HFFc6 (cell line): Measurements from ENCODE around the gene MCTP2. TPM values are rescaled to one million over a fixed set of nuclear protein-coding genes. Genes with fewer than 3 reads are reported as not detected.

Source experiments
- DNase-seq: peaks from one replicate; pipeline ENCODE4 v3.0.0-alpha.2; 2018
- H3K27ac Mint-ChIP-seq: 2 replicates; pipeline ENCODE4 v1.8.0; 2020; ENCODE audit warnings: mild to moderate bottlenecking, mixed read lengths
- H3K27me3 Mint-ChIP-seq: 2 replicates; pipeline ENCODE4 v1.8.0; 2021; ENCODE audit warnings: mild to moderate bottlenecking, moderate library complexity, mixed read lengths; ENCODE audit not compliant: insufficient read depth
- H3K36me3 Mint-ChIP-seq: 2 replicates; pipeline ENCODE4 v1.8.0; 2021; ENCODE audit warnings: low read depth, mixed read lengths
- H3K4me1 Mint-ChIP-seq: 2 replicates; pipeline ENCODE4 v1.8.0; 2020; ENCODE audit warnings: low read depth, mixed read lengths
- H3K4me3 Mint-ChIP-seq: 2 replicates; pipeline ENCODE4 v1.8.0; 2020; ENCODE audit warnings: mild to moderate bottlenecking, moderate library complexity, mixed read lengths
- H3K9me3 Mint-ChIP-seq: 2 replicates; pipeline ENCODE4 v1.8.0; 2020; ENCODE audit warnings: mild to moderate bottlenecking, mixed read lengths
- CTCF ChIP-seq: fragments of 200-600 bp; sonication (generic); IDR thresholded peaks from 2 replicates; pipeline ENCODE4 v1.5.0; 2021; ENCODE audit warnings: antibody characterized with exemption, mild to moderate bottlenecking
- total RNA-seq, 6 experiments: library from RNA; stranded (reverse); fragmentation: NEBNext Ultra II Directional; extraction: Animal tissue kit (Norgen Biotek cat#: 25700); gene quantifications; 2 replicates in 1 of 6; 3 replicates in 5 of 6; pipeline ENCODE4 v1.2.3, GENCODE V29; 2021

MCTP2 gene
- total RNA-seq, 6 experiments from 2014 or later, result 0.63 to 4.4 (median 1.0) TPM

GRCh38 chr15:94370206-94370935, 139.0 kb downstream of the MCTP2 start:
- Mint-ChIP-seq H3K4me1 (no peaks in the 10 kb centered on the region), H3K27ac (no peak overlapping the region), H3K27me3 (no peaks in the 10 kb centered on the region), H3K4me3 (no peak overlapping the region), H3K36me3 (no peaks in the 10 kb centered on the region), H3K9me3 (peaks cover 9% of the 10 kb centered on the region; the same call in 1 of the 2 replicates)
- DNase-seq, result no peak
- no peak for TF ChIP-seq CTCF

GRCh38 chr15:94370936-94371285, 139.6 kb downstream of the MCTP2 start:
- H3K4me1 Mint-ChIP-seq, result no peaks in the 10 kb centered on the region
- no peaks in the 10 kb centered on the region for H3K27me3 Mint-ChIP-seq
- H3K9me3 Mint-ChIP-seq, result peaks cover 9% of the 10 kb centered on the region; the same call in 1 of the 2 replicates
- H3K27ac Mint-ChIP-seq, result no peak overlapping the region
- H3K36me3 Mint-ChIP-seq, result no peaks in the 10 kb centered on the region
- TF ChIP-seq CTCF, result no peak
- DNase-seq, result no peak
- H3K4me3 Mint-ChIP-seq, result no peak overlapping the region

GRCh38 chr15:94372821-94373220, 141.5 kb downstream of the MCTP2 start:
- Mint-ChIP-seq H3K4me1 (no peaks in the 10 kb centered on the region), H3K4me3 (no peak overlapping the region), H3K9me3 (peaks cover 12% of the 10 kb centered on the region; the same call in 1 of the 2 replicates), H3K27me3 (no peaks in the 10 kb centered on the region), H3K27ac (no peak overlapping the region), H3K36me3 (no peaks in the 10 kb centered on the region)
- TF ChIP-seq CTCF, result no peak
- DNase-seq, result no peak

GRCh38 chr15:94375997-94376396, 144.6 kb downstream of the MCTP2 start:
- Mint-ChIP-seq H3K36me3 (no peaks in the 10 kb centered on the region), H3K27me3 (no peaks in the 10 kb centered on the region), H3K4me1 (no peaks in the 10 kb centered on the region), H3K9me3 (peaks cover 12% of the 10 kb centered on the region; the same call in 1 of the 2 replicates), H3K4me3 (no peak overlapping the region), H3K27ac (no peak overlapping the region)
- DNase-seq, result no peak
- TF ChIP-seq CTCF, result no peak

GRCh38 chr15:94379986-94380385, 148.6 kb downstream of the MCTP2 start:
- Mint-ChIP-seq H3K27me3 (no peaks in the 10 kb centered on the region), H3K4me1 (no peaks in the 10 kb centered on the region; the same call in 1 of the 2 replicates), H3K27ac (no peak overlapping the region), H3K9me3 (peaks cover 15% of the 10 kb centered on the region; the same call in 1 of the 2 replicates), H3K4me3 (no peak overlapping the region), H3K36me3 (no peaks in the 10 kb centered on the region)
- no peak for DNase-seq
- no peak for TF ChIP-seq CTCF
